Left ventricle myocardium inferior (tissue), 1 donor: Measurements from ENCODE around the gene EIPR1. TPM values are rescaled to one million over a fixed set of nuclear protein-coding genes. Genes with fewer than 3 reads are reported as not detected.

Source experiments
- DNase-seq: peaks from one replicate; pipeline ENCODE4 v3.0.0-alpha.2; 2020
- H3K27ac ChIP-seq: fragments of 200-600 bp; replicated peaks from 2 replicates; pipeline ENCODE4 v1.8.0; 2021
- H3K27me3 ChIP-seq: fragments of 200-600 bp; 2 replicates; pipeline ENCODE4 v1.8.0; 2021; ENCODE audit warnings: low read depth
- H3K36me3 ChIP-seq: fragments of 200-600 bp; 2 replicates; pipeline ENCODE4 v1.8.0; 2021
- H3K4me1 ChIP-seq: fragments of 200-600 bp; 2 replicates; pipeline ENCODE4 v1.8.0; 2021
- H3K4me3 ChIP-seq: fragments of 200-600 bp; 2 replicates; pipeline ENCODE4 v1.8.0; 2021; ENCODE audit warnings: mild to moderate bottlenecking, moderate library complexity
- H3K9me3 ChIP-seq: fragments of 200-600 bp; replicated peaks from 2 replicates; pipeline ENCODE4 v1.8.0; 2021
- CTCF ChIP-seq: fragments of 200-600 bp; IDR thresholded peaks from 2 replicates; pipeline ENCODE4 v1.8.0; 2021; ENCODE audit warnings: antibody characterized with exemption, mild to moderate bottlenecking, borderline replicate concordance
- intact Hi-C: fragments of 100-400 bp; cut with micrococcal nuclease; formaldehyde crosslinking; loops from one replicate; pipeline ENCODE4 v1.11.0; 2022
- total RNA-seq: library from RNA; stranded (reverse); fragmentation: NEBNext Ultra II Directional; extraction: Animal tissue kit (Norgen Biotek cat#: 25700); gene quantifications from one replicate; pipeline ENCODE4 v1.2.1, GENCODE V29; 2021
- donor health status: DM: no; HTN: yes; CAD: no; lungs with severe emphysema.

The EIPR1 gene
- total RNA-seq, 1 donor from 2014 or later, result 12.2 TPM

GRCh38 chr2:3148716-3149115 is 228.9 kb downstream of the EIPR1 start:
- H3K27me3 ChIP-seq, result no peaks in the 10 kb centered on the region
- H3K4me1 ChIP-seq, result no peaks in the 10 kb centered on the region
- H3K4me3 ChIP-seq, result no peak overlapping the region
- H3K27ac ChIP-seq, result no peak overlapping the region
- peaks cover 9% of the 10 kb centered on the region for H3K9me3 ChIP-seq
- intact Hi-C loops, result no loop called here
- no peak for TF ChIP-seq CTCF
- no peaks in the 10 kb centered on the region for H3K36me3 ChIP-seq
- DNase-seq, result no peak

GRCh38 chr2:3147651-3148530 is 229.7 kb downstream of the EIPR1 start:
- Histone ChIP-seq H3K27me3 (no peaks in the 10 kb centered on the region), H3K4me1 (no peaks in the 10 kb centered on the region), H3K4me3 (no peak overlapping the region), H3K27ac (no peak overlapping the region), H3K36me3 (no peaks in the 10 kb centered on the region), H3K9me3 (peaks cover 9% of the 10 kb centered on the region)
- no peak for TF ChIP-seq CTCF
- no peak for DNase-seq
- intact Hi-C loops, result no loop called here

GRCh38 chr2:3146772-3147650 is 230.6 kb downstream of the EIPR1 start:
- TF ChIP-seq CTCF, result no peak
- Histone ChIP-seq H3K9me3 (peaks cover 9% of the 10 kb centered on the region), H3K27ac (no peak overlapping the region), H3K27me3 (no peaks in the 10 kb centered on the region), H3K4me1 (no peaks in the 10 kb centered on the region), H3K4me3 (no peak overlapping the region), H3K36me3 (no peaks in the 10 kb centered on the region)
- intact Hi-C loops, result no loop called here
- no peak for DNase-seq

DNA sequence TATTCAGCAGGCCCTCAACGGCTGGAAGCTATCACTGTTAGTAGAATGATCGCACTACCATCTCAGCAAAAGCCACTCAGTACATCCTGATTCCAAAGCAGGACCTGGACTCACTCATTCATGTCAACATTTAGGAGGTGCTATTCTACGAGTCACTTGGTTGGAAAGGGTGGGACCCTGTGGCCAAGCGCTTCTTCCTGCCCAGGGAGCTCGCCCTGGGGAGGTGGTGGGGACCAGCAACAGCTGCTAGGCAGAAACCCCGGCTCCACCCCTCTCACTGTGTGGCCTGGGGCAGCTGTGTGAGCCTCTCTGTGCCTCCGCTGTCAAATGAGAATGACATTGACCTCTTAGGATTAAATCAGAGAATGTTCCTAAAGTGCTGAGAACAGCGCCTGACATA is 231.4 kb downstream of the EIPR1 start:
- intact Hi-C loops, result no loop called here

More for the DNA sequence above, 231.4 kb downstream of the EIPR1 start:
- H3K36me3 ChIP-seq, result no peaks in the 10 kb centered on the region
- no peak overlapping the region for H3K27ac ChIP-seq
- no peaks in the 10 kb centered on the region for H3K4me1 ChIP-seq
- peaks cover 7% of the 10 kb centered on the region for H3K9me3 ChIP-seq
- no peak for DNase-seq
- no peak overlapping the region for H3K4me3 ChIP-seq
- no peaks in the 10 kb centered on the region for H3K27me3 ChIP-seq
- TF ChIP-seq CTCF, result no peak
